ENCODE measurements around the gene LSAMP.

The LSAMP gene

GRCh38 chr3:116429479-116430269, 15.6 kb downstream of the LSAMP start:
- DNase-seq = no peak

- no peak for DNase-seq
These were observed 19.3 kb downstream of the LSAMP start for GRCh38 chr3:116426036-116426435.

DNA sequence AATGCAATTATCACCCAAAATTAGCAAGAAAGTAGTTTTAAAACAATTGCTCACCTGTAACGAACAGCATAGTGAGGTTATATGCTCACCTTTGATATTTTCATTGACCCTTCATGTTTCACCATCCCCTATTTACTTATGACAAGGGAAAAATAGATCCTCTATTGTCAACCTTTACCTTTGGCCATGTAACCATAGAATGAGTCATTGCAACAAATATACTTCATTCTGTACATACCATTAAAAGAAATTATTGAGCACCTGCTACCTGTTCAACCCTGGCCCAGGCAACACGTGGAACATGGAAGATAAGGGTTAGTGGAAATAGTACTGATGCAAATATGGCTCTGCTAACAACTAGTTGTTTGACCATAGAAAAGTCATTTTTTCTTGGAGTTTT, 20.2 kb downstream of the LSAMP start:
- DNase-seq = no peak

DNA sequence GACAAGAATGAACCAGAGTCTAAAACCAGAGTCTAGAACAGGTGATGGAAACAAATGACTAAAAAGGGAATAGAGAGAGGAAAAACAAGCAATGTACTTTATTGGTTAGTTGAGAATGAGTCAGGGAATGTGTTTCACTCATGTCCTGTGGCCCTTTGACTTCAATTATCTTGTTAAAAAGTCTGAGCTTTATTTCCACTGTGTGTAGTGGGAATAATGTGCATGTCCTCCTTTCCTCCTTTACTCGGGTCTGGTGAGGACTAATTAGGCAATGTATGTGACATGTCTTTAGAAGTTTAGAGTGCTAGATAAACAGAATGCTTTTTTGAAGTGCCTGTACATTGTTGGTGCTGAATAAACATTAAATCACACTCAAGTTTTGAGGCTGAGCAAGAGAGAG, 21.3 kb downstream of the LSAMP start:
- no peak for DNase-seq

GRCh38 chr3:116423374-116423773, 21.9 kb downstream of the LSAMP start:
- no peak for DNase-seq

GRCh38 chr3:116417151-116417550, 28.1 kb downstream of the LSAMP start:
- DNase-seq = no peak

- DNase-seq = no peak
These were observed 32.0 kb downstream of the LSAMP start for GRCh38 chr3:116413319-116413718.

DNA sequence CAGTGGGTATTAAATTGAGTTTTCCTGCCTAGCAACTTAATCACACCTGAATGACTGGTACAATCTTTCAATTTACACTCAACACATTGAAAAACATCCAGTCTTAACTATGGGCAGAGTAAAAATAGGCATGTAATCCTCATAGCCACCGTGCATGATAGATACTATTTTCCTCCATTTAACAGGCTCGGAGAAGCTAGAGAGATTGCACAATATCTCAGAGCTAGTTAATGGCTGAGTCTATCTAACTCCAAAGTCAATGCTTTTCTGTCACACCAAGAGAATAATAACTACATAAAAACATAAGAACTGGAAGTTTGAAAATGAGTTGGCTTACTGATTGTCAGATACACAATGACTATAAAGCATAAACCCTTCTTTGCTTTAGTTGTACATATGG, 36.8 kb downstream of the LSAMP start:
- DNase-seq = no peak

GRCh38 chr3:116405231-116405630, 40.1 kb downstream of the LSAMP start:
- no peak for DNase-seq

- DNase-seq = no peak
These were observed 45.5 kb downstream of the LSAMP start for GRCh38 chr3:116399701-116400226.

- DNase-seq = no peak
These were observed 50.9 kb downstream of the LSAMP start for GRCh38 chr3:116394365-116394764.

DNA sequence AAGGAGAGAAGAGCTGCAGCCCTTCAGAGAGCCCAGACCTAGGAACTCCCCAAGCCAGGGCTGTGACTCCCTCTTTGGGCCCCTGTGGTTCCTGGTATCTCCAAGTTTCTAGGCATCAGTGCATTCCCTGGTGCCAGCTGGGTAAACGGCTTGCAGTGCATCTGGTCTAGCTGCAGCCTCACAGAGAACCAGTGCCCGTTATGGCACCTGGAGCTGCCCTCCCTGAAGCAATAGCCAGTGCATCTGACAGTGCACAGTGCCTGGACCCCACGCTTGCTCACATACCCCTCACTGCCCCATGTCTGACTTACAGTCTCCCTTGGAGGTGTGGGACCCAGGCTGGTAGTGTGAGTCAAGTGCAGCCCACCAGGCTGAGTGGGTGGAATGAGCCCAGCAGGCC, 52.1 kb downstream of the LSAMP start:
- no peak for DNase-seq

DNA sequence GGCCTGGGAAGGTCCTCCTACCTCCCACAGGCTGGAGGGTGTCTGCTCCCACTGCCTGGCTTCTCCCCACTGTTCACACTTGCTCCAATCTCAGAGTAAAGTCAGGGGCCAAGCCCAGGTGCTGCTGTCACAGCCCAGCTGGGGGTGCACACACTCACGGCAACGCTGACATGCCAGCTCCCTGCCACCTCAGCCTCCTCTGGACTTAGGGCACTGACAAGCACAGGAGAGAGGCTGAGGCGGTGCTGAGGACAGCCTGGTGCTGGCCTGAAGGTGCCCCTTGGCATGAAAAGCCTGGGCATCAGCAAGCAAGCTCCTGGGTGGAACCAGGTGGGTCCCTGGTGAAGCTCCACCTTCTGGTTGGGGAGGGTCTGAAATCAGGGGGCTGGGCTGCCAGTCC, 53.0 kb downstream of the LSAMP start:
- no peak for DNase-seq

- no peak for DNase-seq
These were observed 53.7 kb downstream of the LSAMP start for GRCh38 chr3:116391296-116392201.

DNA sequence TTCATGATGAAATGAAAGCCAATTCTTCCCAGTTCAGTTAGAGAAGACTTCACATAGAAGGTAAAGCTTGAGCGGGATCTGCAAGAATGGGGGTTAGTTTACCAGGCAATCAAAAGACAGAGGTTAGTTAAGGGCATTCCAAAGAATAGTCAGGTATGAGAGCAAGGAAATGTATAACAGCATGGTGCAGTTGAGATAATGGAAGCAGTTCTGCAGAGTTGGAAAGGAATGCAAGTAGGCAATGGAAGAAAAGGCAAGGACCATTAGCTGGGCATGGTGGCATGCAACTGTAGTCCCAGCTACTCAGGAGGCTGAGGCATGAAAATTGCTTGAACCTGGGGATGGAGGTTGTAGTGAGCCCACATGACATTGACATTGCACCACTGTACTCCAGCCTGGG, 55.0 kb downstream of the LSAMP start:
- no peak for DNase-seq

DNA sequence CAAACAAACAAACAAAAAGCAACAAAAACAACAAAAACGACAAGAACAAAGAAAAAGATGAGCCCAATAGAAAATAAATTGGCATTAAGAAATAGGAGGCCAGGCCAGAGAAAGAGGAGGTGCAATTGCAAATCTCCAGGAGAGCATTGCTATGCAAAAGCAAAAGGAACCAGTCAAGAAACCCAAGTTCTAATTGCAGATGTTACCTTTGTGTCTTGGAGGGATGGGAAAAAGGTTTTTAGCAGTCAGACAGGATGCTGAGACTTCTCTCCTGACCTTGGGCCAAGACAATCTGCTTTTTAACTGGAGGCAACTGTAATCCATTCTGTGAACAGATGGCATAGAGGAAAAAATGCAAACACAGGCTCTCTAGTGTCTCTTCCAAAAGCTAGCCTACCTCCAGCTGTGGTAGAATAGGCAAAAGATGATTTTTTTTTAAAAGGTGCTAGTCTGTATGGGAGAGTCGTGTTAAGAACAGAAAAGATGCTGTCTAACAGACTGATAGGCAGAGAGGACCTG, 56.4 kb downstream of the LSAMP start:
- no peak for DNase-seq

DNA sequence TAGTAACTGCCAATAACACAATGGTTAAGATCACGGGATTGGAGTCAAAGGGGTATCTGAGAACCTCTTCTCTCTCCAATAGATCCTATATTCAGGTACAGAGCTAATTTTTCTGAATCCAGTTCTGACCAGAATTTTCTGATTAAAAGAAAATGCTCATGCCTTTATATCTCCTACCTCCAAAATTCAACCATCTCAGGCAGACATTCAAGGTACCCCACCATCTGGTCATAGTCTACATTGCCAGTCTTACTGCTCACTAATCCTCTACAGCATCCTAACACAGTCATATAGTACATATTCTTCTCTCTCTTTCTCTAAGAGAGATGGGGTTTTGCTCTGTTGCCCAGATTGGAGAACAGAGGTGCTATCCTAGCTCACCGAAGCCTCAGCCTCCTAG, 59.1 kb downstream of the LSAMP start:
- DNase-seq = no peak

GRCh38 chr3:116384717-116385116, 60.6 kb downstream of the LSAMP start:
- no peak for DNase-seq

- no peak for DNase-seq
These were observed 67.2 kb downstream of the LSAMP start for GRCh38 chr3:116378077-116378476.

GRCh38 chr3:116374901-116375300, 70.4 kb downstream of the LSAMP start:
- DNase-seq = no peak

DNA sequence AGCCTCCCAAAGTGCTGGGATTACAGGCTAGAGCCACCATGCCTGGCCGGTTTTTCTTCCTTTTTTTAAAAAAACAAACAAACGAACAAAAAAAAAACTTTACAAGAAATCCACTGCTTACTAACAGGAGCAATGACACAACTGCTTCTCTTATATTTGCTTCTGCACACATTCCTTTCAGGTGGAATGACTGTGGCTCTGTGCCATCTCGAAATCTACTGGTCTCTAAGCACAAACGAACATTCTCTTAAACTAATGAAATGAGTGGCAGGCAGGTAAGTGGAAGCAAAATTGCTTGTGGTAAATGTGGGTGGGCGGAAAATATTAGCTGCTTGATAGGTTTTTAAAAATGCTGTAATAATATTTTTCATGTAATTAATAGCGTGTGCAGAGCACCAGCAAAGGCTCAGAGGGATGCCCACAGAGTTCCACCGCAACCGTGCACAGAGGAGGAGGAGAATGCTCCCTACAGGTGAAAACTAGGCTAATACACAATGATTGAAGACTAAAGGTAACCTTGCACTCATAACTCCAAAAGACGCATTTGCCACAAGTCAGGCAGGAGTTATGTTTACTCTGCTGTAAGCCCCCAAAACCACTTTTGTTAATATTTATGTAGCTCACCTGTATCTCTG, 77.4 kb downstream of the LSAMP start:
- no peak for DNase-seq

DNA sequence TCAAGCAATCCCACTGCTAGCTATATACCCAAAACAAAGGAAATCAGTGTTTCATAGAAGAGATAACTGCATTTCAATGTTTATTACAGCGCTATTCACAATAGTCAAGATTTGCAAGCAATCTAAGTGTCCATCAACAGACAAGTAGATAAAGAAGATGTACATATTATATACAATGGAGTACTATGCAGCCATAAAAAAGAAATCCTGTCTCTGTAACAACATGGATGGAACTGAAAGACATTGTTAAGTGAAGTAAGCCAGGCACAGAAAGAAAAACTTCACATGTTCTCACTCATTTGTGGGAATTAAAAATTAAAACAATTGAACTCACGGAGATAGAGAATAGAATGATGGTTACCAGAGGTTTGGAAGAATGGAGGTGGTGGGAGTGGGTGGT, 89.2 kb downstream of the LSAMP start:
- no peak for DNase-seq

DNA sequence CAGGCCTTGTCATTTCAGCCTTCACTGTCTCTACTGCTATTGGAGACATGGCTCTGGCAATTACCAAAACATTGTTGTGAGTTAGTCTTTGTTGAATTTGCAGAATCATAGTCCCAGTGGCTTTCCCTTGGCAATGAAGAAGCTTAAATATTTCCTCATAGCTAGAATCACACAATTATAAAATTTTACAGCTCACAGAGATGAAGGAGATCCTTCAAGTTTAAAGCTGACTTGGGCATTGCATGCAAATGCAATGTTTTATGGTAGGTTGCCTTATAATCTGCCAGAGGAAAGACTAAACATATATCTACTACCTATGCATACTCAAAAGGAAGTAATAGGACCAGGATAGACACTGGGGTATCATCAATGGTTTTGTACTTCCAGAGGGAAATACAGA, 90.9 kb downstream of the LSAMP start:
- DNase-seq = no peak

Measured in activated T-cell treated with anti-CD3 and anti-CD28 coated beads, Interleukin-2, amount 50 U/mL, for 1 hour (primary cell).